CD4-positive, alpha-beta T cell treated with Interferon gamma for 1 hour (primary cell): ENCODE measurements around the gene PDZD7.
"Not testable (repeated sequence)": the region's sequence is repeated elsewhere in the genome, so short reads cannot be mapped to it uniquely, and the experiment has no call there.

ENCODE experiments used
- DNase-seq: peaks from one replicate; pipeline ENCODE4 v3.0.0-alpha.2; 2020

PDZD7 gene

GRCh38 chr10:101038484-101038883 is 7.6 kb upstream of the PDZD7 start:
- no peak for DNase-seq

DNA sequence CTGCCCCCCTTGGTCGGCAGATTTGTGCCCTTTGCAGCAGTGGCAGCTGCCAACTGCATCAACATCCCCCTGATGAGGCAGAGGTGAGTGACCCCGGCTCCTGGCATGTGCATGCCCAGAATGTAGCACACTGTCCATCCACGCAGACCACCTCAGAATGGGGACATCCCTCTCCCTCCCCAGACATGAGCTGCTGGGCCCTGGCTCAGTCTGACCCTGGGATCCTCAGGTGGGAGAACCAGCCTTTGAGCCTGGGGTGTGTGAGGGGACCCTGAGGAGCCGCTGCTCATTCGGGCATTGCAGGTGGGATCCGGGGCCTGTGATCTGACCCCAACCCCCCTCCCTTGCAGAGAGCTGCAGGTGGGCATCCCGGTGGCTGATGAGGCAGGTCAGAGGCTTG is 5.8 kb upstream of the PDZD7 start:
- no peak for DNase-seq

DNA sequence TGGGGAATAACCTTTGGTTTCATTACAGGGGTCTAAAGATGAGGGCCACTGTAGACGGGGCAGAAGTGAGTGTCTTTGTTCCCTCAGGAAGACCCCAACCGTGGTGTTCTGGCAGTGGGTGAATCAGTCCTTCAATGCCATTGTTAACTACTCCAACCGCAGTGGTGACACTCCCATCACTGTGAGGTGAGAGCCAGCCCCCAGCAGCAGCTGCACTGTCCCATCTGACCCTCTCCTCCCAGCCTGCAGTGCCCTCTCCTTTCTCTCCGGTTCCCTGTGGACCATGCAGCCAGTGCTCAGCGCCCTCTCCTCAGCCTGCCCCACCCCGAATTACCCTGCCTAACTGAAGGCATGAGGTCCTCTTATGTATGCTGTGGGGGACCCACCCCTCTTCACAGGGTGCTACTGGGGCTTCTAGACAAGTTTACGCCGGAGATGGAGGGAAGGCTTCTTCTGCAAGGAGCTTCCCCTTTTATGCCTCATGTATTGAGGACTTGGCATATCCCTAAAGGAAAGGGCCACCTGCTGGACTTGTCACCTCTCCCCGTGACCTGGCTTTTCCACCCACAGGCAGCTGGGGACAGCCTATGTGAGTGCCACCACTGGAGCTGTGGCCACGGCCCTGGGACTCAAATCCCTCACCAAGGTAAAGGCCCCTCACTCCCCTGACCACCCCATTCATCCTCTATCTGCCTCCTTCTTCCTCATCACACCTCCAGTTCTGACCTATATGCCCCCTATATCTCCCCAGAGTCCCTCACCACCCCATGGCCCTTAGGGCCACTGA is 5.2 kb upstream of the PDZD7 start:
- no peak for DNase-seq

- DNase-seq = no peak
Measured at GRCh38 chr10:101035314-101035713, 4.4 kb upstream of the PDZD7 start.

DNA sequence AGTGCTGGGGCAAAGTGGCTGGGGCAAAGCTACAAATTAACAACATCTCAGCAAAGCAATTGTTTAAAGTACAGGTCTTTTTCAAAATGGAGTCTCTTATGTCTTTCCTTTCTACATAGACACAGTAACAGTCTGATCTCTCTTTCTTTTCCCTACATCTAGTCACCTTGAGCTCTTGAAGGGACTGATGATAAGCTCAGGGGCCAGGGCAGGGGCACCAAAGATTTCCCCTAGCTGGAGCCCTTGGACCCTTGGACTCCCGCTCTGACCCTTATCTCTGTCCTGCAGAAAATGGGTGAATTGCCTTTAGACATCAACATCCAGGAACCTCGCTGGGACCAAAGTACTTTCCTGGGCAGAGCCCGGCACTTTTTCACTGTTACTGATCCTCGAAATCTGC is 3.5 kb upstream of the PDZD7 start:
- not testable (repeated sequence) for DNase-seq

DNA sequence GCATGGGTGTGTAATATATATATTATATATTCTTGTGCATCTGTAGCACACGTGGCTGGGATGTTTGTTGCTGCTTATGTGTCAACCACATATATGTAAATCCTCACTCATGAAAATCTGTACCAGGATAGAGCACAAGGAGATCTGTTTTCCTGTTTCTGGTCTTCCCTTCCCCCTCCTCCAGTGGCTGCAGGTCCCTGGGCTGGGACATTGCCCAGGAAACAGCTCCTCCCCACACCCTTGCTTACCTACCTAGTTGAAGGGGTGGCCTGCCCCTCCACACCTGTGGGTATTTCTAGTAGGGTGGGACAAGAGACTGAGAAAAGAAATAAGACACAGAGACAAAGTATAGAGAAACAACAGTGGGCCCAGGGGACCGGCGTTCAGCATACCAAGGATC is 2.3 kb upstream of the PDZD7 start:
- no peak for DNase-seq

DNA sequence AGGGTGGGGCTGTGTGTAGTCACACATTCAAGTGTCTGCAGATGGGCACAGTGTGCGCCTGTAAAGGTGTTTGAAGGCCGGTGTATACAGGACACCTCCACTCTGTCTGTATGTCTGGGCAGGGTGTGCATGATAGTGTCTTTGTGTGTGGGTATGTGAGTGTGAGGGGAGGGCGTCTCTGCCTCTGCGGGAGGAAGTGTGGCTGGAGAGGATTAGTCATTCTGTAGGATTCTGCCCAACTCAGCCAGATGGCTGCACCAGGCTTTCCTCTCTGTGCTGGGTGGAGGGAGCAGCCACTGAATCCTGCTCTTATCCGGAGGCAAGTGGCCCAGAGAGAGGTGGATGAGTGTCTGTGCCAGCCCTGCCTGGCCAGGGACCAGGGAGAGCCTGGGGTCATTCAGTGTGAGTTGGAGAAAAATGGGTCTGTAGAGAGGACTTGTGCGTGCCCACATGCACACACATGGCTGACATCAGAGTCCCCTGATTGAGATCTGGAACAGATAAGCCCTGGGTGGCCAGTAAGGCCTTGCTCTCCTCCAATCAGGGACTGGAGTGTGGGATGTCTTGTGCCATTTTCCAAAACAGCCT is 1.8 kb upstream of the PDZD7 start:
- peak; percentile 52 for DNase-seq

DNA sequence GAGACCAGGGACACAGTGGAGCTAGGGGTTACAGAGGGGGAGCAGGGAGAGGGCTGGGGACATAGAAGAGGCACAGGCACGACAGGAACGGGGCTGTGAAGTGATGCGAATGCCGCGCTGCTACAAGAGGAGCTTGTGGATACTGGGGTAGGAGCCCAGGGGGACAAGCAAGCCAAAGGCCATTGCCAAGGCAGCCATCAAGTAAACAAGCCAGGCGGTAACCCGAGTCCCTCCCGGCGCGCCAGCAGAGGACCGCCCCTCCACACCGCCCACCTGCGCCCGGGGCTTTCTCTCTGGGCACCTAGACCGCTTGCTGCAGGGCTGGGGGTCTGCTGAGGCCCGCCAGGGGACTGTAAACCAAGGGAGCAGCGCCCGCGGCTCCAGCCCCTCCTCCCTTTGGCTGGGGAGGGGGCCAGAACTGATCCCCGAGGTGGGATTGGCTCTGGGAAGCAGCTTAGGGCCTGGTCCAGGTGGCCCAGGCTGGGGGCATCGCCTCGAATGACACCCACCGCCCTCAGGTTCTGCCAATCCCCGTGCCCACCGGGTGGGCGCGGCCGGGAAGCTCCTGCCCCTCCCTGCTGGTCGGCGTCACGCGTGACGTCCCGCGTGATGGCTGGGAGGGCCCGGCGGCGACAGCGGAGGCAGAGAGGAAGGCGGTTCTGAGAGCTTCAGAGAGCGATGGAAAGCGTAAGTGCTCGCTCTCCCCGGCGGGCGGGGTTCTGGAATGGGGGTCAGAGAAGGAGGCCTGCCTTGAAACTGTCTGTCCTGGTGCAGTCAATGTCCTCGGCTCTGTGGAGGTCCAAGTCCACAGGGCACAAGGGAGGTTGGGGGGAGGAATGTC is 1.1 kb upstream of the PDZD7 start:
- peak; percentile 83 for DNase-seq

- DNase-seq = no peak
Measured at GRCh38 chr10:101030496-101031127, 317 bp downstream of the PDZD7 start.

DNA sequence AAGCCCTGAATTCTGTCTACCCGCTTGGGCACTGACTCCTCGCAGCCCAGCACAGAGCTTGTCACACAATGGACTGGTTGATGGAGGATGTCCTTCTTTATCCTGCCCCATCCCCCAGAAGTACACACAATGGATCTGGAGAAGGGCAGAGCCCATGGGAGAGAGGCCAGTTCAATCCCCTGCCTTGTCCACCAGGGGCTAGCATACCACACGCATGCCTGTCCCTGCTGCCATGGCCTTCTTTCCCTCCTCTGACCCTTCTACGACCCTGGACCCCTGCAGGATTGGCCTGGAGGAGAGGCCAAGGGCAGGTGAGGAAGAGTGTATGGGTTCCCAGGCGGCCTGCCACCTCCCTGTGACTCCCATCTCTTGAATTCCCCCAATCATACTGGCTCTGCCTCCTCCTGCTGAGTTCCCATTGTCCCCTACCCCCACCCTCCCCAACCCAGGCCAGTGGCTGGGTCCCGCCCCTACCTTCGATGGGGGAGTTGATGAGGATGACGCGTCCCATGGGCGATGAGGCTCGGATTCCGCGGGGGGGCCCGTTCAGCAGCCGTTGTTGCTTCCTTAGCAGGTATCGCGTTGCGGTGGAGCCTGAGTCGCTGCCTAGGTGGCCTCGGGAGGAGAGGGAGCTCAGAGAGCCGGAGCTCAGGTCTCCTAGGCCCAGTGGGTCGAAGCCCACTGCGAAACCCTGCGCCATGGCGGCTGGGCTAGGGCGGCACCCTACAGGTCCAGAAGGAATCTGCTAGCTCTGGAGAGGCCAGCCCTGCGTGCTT is 1.2 kb downstream of the PDZD7 start:
- no peak for DNase-seq

DNA sequence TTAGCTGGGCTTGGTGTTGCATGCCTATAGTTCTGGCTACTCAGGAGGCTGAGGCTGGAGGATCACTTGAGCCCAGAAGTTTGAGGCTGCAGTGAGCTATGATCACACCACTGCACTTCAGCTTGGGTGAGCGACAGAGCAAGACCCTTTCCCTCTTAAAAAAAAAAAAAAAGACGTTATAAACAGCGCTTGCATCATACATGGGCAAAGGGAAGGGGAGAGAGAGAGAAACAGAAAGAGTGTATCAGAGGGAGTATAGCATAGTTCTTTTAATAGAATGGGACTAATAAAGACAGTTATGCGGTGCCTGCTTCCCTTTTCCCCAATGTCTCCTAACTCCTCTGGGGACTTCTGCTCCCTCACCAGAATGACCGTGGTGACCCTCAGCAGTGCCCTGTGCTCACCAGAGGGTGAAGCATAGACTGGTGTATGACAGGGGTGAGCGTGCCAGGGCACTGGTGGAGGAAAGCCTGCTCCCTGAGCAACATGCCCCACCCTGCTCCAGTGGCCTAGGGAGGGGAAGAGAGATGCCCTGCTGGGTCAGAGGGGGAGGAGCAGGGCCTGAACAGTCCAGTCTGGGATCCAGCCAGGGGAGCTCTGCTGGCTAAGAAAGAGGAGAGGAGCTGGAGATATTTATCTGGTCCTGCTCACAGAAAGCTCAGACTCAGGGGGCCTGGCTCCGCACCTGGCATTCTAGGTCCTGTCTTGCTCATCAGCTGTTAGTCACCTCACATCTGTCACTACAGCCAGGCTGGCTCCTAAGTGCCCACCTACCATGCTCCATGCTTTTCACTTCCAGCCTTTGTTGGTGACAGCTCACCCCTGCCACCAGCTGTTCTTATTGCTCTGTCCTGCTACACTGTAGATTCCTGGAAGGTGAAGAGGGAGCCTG is 2.2 kb downstream of the PDZD7 start:
- no peak for DNase-seq

DNA sequence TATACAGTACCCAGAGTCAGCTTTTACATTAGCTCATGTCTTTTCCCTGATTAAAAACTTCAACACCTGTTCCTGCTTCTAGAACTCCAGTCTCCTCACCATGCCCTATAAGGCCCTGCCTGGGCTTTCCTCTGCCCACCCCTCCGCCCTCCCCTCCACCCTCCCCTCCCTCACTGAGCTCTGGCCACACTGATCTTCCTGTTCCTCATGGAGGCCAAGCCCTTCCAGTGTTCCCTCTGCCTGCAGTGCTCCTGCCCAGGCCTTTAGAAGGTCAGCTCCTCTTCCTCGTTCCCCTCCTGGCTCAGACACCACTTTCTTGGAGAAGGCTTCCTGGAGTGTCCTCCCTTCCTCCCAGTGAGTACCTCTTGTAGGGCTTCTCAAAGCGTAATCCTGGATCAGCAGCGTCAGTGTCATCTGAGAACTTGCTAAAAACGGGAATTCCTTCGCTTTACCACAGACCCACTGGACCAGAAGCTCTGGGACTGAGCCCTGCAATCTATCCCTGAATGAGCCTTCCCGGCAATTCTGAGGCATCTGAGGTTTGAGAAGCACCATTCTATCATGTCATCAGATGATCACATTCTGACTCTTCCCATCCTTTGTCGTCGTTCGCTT is 3.7 kb downstream of the PDZD7 start:
- no peak for DNase-seq

GRCh38 chr10:101022967-101023705 is 7.8 kb downstream of the PDZD7 start:
- DNase-seq = no peak

- DNase-seq = no peak
Measured at GRCh38 chr10:101021692-101022251, 9.2 kb downstream of the PDZD7 start.

- DNase-seq = no peak
Measured at GRCh38 chr10:101021239-101021638, 9.7 kb downstream of the PDZD7 start.

GRCh38 chr10:101020427-101021075 is 10.4 kb downstream of the PDZD7 start:
- no peak for DNase-seq

- no peak for DNase-seq
Measured at GRCh38 chr10:101019440-101019703, 11.6 kb downstream of the PDZD7 start.

- peak; percentile 68 for DNase-seq
Measured at GRCh38 chr10:101018600-101019439, 12.1 kb downstream of the PDZD7 start.
